GM19397 (cell line): Measurements from ENCODE around the gene ANLN.
"Not testable (repeated sequence)": the region's sequence is repeated elsewhere in the genome, so short reads cannot be mapped to it uniquely, and the experiment has no call there.

Experiments
- ATAC-seq: cut with Tn5 transposase; IDR thresholded peaks from one replicate; pipeline ENCODE4 v1.9.1; 2021; ENCODE audit warnings: mild to moderate bottlenecking, moderate library complexity; ENCODE audit not compliant: unreplicated experiment

Gene ANLN

GRCh38 chr7:36460811-36461429 lies 71.3 kb downstream of the ANLN start:
- no peak for ATAC-seq

- ATAC-seq = no peak
Observed at GRCh38 chr7:36462551-36463137, 73.0 kb downstream of the ANLN start.

GRCh38 chr7:36464271-36464670 lies 74.6 kb downstream of the ANLN start:
- no peak for ATAC-seq

- ATAC-seq = not testable (repeated sequence)
Observed at GRCh38 chr7:36466001-36466400, 76.3 kb downstream of the ANLN start.

GRCh38 chr7:36468370-36469101 lies 78.9 kb downstream of the ANLN start:
- no peak for ATAC-seq

- ATAC-seq = no peak
Observed at GRCh38 chr7:36469236-36469635, 79.6 kb downstream of the ANLN start.

- no peak for ATAC-seq
Observed at GRCh38 chr7:36472141-36472729, 82.6 kb downstream of the ANLN start.

GRCh38 chr7:36473454-36474282 lies 84.0 kb downstream of the ANLN start:
- no peak for ATAC-seq

- ATAC-seq = no peak
Observed at GRCh38 chr7:36474283-36475010, 84.8 kb downstream of the ANLN start.

- no peak for ATAC-seq
Observed at GRCh38 chr7:36475011-36475342, 85.3 kb downstream of the ANLN start.

- no peak for ATAC-seq
Observed at GRCh38 chr7:36475381-36475780, 85.7 kb downstream of the ANLN start.

GRCh38 chr7:36478745-36479144 lies 89.1 kb downstream of the ANLN start:
- no peak for ATAC-seq

GRCh38 chr7:36483853-36484252 lies 94.2 kb downstream of the ANLN start:
- ATAC-seq = not testable (repeated sequence)

- ATAC-seq = no peak
Observed at GRCh38 chr7:36484265-36484664, 94.6 kb downstream of the ANLN start.

- ATAC-seq = no peak
Observed at GRCh38 chr7:36486336-36486735, 96.7 kb downstream of the ANLN start.

GRCh38 chr7:36487756-36488336 lies 98.2 kb downstream of the ANLN start:
- ATAC-seq = no peak

GRCh38 chr7:36488672-36489071 lies 99.0 kb downstream of the ANLN start:
- not testable (repeated sequence) for ATAC-seq

- ATAC-seq = no peak
Observed at GRCh38 chr7:36490419-36490830, 100.8 kb downstream of the ANLN start.

GRCh38 chr7:36491317-36491716 lies 101.7 kb downstream of the ANLN start:
- ATAC-seq = no peak

- ATAC-seq = no peak
Observed at GRCh38 chr7:36496576-36496975, 106.9 kb downstream of the ANLN start.
